ENCODE data around the gene LOXL4.
A peak's percentile ranks its signal among the peaks of the same experiment; 100 is the strongest.

Gene LOXL4

GRCh38 chr10:98264378-98265065, 3.5 kb downstream of the LOXL4 start:
- DNase-seq (ENCODE audit: low read depth), result no peak

GRCh38 chr10:98263088-98263487, 4.9 kb downstream of the LOXL4 start:
- no peak for DNase-seq (ENCODE audit: low read depth)

GRCh38 chr10:98262571-98262970, 5.4 kb downstream of the LOXL4 start:
- peak; percentile 39 for DNase-seq (ENCODE audit: low read depth)

- DNase-seq (ENCODE audit: low read depth), result no peak
Observed at GRCh38 chr10:98261436-98262277, 6.3 kb downstream of the LOXL4 start.

- DNase-seq (ENCODE audit: low read depth), result no peak
Observed at GRCh38 chr10:98260752-98261151, 7.2 kb downstream of the LOXL4 start.

- DNase-seq (ENCODE audit: low read depth), result peak; percentile 10
Observed at GRCh38 chr10:98260350-98260749, 7.6 kb downstream of the LOXL4 start.

- peak; percentile 39 for DNase-seq (ENCODE audit: low read depth)
Observed at GRCh38 chr10:98259606-98260315, 8.2 kb downstream of the LOXL4 start.

GRCh38 chr10:98258683-98259454, 9.1 kb downstream of the LOXL4 start:
- DNase-seq (ENCODE audit: low read depth), result no peak

- no peak for DNase-seq (ENCODE audit: low read depth)
Observed at GRCh38 chr10:98257961-98258360, 10.0 kb downstream of the LOXL4 start.

- DNase-seq (ENCODE audit: low read depth), result no peak
Observed at GRCh38 chr10:98257198-98257597, 10.8 kb downstream of the LOXL4 start.

- DNase-seq (ENCODE audit: low read depth), result no peak
Observed at GRCh38 chr10:98256692-98257091, 11.3 kb downstream of the LOXL4 start.

- DNase-seq (ENCODE audit: low read depth), result no peak
Observed at GRCh38 chr10:98255146-98255877, 12.7 kb downstream of the LOXL4 start.

GRCh38 chr10:98254234-98254974, 13.6 kb downstream of the LOXL4 start:
- DNase-seq (ENCODE audit: low read depth), result no peak

GRCh38 chr10:98253499-98253898, 14.5 kb downstream of the LOXL4 start:
- no peak for DNase-seq (ENCODE audit: low read depth)

GRCh38 chr10:98252464-98252863, 15.5 kb downstream of the LOXL4 start:
- DNase-seq (ENCODE audit: low read depth), result no peak

GRCh38 chr10:98251399-98251798, 16.6 kb downstream of the LOXL4 start:
- DNase-seq (ENCODE audit: low read depth), result no peak

- no peak for DNase-seq (ENCODE audit: low read depth)
Observed at GRCh38 chr10:98249134-98249533, 18.9 kb downstream of the LOXL4 start.

- no peak for DNase-seq (ENCODE audit: low read depth)
Observed at GRCh38 chr10:98248018-98248417, 20.0 kb downstream of the LOXL4 start.

GRCh38 chr10:98246911-98247805, 20.8 kb downstream of the LOXL4 start:
- DNase-seq (ENCODE audit: low read depth), result peak; percentile 73

- DNase-seq (ENCODE audit: low read depth), result no peak
Observed at GRCh38 chr10:98244586-98244985, 23.4 kb downstream of the LOXL4 start.
